Astrocyte of the spinal cord (primary cell): Measurements from ENCODE around the gene SBF1.

Experiments used
- DNase-seq: peaks from one replicate; pipeline ENCODE4 v3.0.0; 2011; ENCODE audit warnings: low read depth, low spot score
- H3K4me3 ChIP-seq: 2 replicates; pipeline ENCODE4 v1.5.1; 2011; ENCODE audit warnings: low read depth, mild to moderate bottlenecking, low read length, moderate library complexity
- in situ Hi-C: cut with HindIII; loops from 2 replicates; pipeline ENCODE4 v1.10.0; 2017; ENCODE audit warnings: low sequenced_read_pairs
- TF ChIP-seq, protein P1 (sequence below): IDR thresholded peaks from 2 replicates; pipeline ENCODE4 v1.5.1; 2012; ENCODE audit warnings: low read depth, mild to moderate bottlenecking, low read length, inconsistent platforms

SBF1 gene

DNA sequence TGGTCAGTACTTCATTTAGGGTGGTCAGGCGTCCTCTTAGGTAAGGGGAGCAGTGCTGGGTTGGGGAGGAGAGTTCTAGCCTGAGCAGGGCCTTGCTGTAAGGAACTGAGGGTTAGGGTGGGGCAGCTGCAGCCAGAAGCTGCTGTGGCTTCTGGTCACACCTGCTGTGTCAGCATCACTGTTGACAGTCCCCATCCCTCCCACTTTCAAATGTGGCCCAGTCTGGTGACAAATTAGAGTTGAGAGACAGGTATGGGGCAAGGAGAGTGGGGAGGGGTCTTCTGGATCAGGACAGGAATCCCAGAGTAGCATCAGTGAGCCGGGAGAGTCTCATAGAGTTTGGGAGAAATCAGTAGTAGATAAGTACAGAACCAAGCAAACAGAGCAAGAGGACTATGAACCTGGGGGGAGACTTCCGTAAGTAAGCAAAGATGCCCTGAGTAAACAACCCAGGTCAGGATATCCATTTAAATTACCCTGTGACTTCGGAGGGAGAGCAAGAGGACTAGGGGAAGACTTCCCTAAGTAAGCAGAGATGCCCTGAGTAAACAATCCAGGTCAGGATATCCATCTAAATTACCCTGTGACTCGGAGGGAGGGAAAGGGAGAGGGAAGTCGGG, 78.0 kb downstream of the SBF1 start:
- DNase-seq = no peak
- TF ChIP-seq, protein P1, sequence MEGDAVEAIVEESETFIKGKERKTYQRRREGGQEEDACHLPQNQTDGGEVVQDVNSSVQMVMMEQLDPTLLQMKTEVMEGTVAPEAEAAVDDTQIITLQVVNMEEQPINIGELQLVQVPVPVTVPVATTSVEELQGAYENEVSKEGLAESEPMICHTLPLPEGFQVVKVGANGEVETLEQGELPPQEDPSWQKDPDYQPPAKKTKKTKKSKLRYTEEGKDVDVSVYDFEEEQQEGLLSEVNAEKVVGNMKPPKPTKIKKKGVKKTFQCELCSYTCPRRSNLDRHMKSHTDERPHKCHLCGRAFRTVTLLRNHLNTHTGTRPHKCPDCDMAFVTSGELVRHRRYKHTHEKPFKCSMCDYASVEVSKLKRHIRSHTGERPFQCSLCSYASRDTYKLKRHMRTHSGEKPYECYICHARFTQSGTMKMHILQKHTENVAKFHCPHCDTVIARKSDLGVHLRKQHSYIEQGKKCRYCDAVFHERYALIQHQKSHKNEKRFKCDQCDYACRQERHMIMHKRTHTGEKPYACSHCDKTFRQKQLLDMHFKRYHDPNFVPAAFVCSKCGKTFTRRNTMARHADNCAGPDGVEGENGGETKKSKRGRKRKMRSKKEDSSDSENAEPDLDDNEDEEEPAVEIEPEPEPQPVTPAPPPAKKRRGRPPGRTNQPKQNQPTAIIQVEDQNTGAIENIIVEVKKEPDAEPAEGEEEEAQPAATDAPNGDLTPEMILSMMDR = no peak
- in situ Hi-C loops = no loop called here
- no peak overlapping the region for H3K4me3 ChIP-seq
